HG03354 (cell line): ENCODE data around the gene CTDP1.
A peak's percentile ranks its signal among the peaks of the same experiment; 100 is the strongest.

ENCODE experiments used
- ATAC-seq: cut with Tn5 transposase; IDR thresholded peaks from one replicate; pipeline ENCODE4 v1.9.1; 2021; ENCODE audit warnings: mild to moderate bottlenecking; ENCODE audit not compliant: unreplicated experiment, poor library complexity, severe bottlenecking

CTDP1 gene

GRCh38 chr18:79679552-79680099 is at the start of gene CTDP1:
Gene CTDP1 (plus strand): TSS chr18:79679803. CDS start chr18:79679948, 145 bp downstream.
- ATAC-seq, result peak; percentile 73

DNA sequence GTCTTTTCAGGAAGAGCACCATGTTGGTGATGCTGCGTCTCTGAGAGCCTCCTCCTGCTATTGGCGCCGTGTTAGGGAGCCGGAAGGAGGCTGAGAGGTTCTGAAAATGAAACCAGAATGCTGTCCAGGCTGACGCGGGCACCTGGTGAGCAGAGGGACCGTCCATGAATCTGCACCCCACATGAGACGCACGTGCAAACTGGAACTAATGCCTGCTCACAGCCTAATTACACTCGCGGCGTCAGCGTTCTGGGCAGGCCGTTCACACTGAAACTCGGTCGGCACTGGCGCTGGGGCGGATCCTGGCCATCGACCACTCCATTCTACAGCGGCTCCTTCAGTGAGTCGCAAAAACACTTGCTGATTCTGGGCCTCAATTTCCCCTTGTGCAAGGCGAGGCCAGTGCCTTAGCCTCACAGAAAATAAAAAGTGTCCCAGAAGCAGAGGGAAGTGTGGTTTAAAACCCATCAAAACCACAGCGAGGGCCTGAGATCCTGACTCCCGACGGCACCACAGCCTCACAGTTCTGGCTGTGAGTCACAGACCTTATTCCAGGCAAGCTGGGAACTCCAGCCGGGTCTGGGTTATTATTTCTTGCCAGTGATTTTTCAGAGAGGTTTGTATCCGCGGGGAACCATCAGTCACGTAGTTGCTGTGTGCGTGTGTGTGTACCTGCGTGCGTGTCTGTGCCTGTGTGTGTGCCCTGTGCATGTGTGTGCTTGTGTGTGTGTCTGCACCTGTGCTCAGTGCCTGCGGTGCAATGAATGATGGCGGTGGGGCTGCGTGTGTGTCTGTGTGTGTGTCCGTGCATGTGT is 49.1 kb upstream of the CTDP1 start:
- no peak for ATAC-seq

DNA sequence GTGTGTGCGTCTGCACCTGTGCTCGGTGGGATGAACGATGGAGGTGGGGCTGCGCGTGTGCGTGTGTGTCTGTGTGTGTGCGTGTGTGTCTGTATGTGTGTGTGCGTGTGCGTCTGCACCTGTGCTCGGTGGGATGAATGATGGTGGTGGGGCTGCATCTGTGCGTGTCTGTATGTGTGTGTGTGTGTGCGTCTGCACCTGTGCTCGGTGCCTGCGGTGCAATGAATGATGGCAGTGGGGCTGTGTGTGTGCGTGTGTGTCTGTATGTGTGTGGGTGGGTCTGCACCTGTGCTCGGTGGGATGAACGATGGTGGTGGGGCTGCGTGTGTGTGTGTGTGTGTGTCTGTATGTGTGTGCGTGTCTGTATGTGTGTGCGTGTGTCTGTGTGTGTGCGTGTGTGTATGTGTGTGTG is 48.5 kb upstream of the CTDP1 start:
- ATAC-seq, result no peak

- no peak for ATAC-seq
These were observed 47.7 kb upstream of the CTDP1 start for GRCh38 chr18:79631761-79632446.

GRCh38 chr18:79632765-79633164 is 46.8 kb upstream of the CTDP1 start:
- ATAC-seq, result no peak

- no peak for ATAC-seq
These were observed 45.4 kb upstream of the CTDP1 start for GRCh38 chr18:79634186-79634585.

DNA sequence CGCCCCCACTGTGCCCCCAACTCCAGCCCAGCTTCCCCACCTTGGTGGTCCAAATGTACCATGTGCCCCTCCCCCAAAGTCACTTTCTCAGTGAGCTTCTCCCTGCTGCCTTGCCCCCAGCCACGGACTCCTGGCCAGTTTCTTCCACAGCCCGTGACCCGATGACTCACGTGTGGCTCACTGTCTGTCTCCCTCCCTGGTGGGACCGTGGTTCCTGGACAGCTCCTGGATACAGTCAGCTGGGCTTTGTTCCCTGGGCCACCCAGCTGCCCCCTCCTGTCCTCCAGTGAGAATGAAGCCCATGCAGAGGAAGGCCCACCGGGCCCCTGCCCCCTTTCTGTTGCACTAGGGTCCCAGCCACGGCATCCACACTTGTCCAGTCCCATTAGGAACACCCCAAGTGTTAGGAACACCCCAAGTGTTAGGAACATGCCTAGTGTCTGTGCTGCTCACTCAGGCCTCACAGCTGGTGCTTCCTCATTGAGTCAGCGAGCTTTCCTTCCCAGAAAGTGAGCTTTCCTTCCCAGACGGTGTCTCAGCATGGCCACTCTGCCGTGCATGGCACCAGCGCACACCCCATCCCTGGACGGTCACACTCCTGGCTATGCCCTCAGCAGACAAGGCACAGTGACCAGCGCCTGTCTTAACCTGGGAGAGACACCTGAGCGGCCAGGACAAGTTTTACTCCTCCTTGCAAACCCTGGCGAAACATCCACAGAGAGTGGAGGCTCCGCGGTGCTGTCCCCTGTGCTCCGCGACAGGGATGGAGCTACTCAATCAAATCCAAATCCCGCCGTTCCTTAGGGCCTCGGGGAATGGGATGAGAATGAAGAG is 44.8 kb upstream of the CTDP1 start:
- ATAC-seq, result no peak

DNA sequence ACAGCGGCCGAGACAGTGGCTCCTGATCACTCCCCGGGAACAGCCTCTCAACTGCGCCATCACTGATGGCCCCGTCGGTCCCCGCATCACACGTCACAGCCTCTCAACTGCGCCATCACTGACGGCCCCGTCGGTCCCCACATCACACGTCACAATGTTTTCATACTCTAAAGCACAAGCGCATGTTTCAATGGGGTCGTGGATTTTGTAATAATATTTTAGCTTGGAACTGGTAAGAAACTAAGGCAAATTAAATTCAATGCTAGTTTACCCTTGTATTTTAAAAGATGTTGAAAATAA is 44.2 kb upstream of the CTDP1 start:
- no peak for ATAC-seq

DNA sequence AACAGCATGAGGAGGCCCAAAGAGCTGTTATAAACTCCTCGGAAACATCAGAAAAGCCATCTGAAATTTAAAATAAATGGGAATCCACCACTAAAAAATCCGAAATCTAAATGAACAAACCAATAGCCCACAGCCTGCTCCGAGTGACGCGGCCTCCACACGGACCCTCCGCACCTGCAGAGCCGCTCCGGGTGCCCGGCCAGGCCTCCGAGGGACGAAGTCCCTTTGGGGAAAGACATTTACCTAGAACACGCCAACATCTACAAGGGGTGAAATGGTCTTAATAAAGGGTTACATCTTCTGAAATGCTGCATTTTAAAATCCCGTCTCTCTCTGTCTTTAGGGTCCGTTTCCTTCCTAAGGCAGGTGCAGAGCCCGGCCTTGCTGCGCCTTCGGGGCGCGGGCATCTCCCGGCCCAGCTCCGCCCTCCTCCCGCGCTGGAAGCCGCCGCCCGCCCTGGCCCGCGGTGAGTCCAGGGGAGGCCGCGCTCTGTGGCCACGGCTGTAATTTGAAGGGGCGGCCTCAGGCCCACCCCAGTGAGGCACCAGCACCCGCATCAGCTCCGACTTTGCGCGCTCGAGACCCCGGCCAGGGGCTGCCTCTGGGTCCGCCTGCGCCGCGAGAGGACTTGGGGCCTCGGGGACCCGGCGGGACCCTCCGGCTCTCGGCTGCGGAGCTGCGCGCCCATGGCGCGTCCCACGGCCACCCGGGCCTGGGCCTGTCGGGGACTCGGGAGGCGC is 42.3 kb upstream of the CTDP1 start:
- no peak for ATAC-seq

DNA sequence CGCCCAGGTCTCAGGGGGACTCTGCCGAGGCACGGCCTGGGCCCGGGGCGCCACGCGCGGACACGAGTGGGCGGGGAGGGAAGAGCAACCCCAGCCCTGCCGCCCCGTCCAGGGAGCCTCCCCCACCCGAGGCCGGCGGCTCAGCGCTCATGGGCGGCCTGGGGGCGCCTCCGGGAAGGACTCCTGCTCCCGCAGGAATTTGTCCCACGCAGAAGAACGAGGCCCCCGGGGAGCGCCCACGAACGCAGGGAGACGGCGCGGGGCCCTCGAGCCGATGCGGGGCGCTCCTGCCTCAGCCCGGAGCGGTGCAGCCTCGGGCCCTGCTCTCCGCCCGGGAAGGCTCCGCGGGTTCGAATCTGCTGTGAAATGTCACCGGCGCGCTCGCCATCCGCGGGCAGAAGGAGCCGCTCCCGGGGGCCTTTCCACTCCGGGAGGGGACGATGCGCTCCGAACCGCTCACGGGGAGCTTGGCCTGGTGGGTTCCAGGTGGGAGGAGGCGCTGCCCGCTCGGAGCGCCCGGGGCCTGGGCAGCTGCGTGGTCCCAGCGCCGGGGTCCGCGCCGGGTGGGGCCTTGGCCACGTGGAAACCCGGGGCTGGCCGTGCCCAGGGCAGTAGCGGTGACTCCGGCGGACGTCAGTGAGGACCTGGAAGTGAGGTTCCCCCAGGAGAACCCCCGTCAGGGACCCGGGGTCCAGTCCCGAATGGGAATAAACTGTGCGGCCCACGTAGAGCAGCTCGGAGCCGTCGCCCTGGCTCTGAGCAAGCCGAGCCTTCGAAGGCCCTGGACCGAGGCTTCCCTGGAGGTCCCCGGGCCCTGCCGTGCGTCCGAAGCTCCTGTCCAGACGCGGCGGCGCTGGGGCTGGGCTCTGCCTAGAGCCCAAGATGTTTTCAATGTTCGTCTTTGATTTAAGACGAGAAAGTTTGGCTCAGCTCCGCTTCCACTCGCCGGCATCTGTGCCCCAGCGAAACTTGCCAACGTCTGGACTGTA is 41.4 kb upstream of the CTDP1 start:
- no peak for ATAC-seq

- no peak for ATAC-seq
These were observed 40.4 kb upstream of the CTDP1 start for GRCh38 chr18:79639072-79639829.

GRCh38 chr18:79640064-79640672 is 39.4 kb upstream of the CTDP1 start:
- no peak for ATAC-seq

- ATAC-seq, result no peak
These were observed 38.7 kb upstream of the CTDP1 start for GRCh38 chr18:79640875-79641274.

GRCh38 chr18:79641722-79642497 is 37.7 kb upstream of the CTDP1 start:
- ATAC-seq, result no peak

DNA sequence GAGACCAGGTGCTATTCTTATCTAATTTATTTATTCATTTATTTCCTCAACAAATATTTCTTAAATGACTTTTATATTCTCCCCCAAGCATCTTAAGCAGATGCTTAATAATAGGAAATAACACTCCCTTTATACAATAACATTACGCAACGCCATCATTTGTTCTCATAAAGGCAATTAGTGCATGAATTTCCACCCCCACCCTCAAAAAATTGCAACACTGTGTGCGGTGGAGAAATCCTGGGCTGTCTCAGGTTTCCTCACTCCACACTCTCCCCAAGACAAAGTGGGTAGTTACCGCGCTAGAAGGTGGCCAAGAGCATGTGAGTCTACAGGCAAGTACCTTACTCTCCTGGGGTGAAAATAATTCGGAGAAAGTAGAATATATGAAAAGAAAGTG is 37.0 kb upstream of the CTDP1 start:
- no peak for ATAC-seq

- ATAC-seq, result no peak
These were observed 36.3 kb upstream of the CTDP1 start for GRCh38 chr18:79643054-79643984.
